HTR-8/SVneo (cell line): Measurements from ENCODE around the gene ZSCAN23.
"Not testable (repeated sequence)": the region's sequence is repeated elsewhere in the genome, so short reads cannot be mapped to it uniquely, and the experiment has no call there.

Source experiments
- DNase-seq: peaks from one replicate; pipeline ENCODE4 v3.0.0; 2011; ENCODE audit warnings: low spot score, mixed read lengths; ENCODE audit not compliant: insufficient read length
- FAIRE-seq: peaks from 2 replicates; lab custom pipeline; 2011; peaks lifted over from hg19 to GRCh38; lab: Jason Lieb, UNC

ZSCAN23 gene

GRCh38 chr6:28443112-28443773, at the start of gene ZSCAN23:
TSS of gene ZSCAN23 (minus strand) at chr6:28443491. CDS start at chr6:28436266, 7,225 bp downstream.
- FAIRE-seq (peak; percentile 95), DNase-seq (peak; percentile 89)

GRCh38 chr6:28491984-28492317, 48.7 kb upstream of the ZSCAN23 start:
- no peak for FAIRE-seq
- DNase-seq: no peak

GRCh38 chr6:28490205-28490890, 47.1 kb upstream of the ZSCAN23 start:
- FAIRE-seq: no peak
- peak; percentile 37 for DNase-seq

GRCh38 chr6:28489366-28490204, 46.3 kb upstream of the ZSCAN23 start:
- DNase-seq (peak; percentile 86), FAIRE-seq (peak; percentile 74)

- FAIRE-seq (no peak), DNase-seq (peak; percentile 28)
Measured at GRCh38 chr6:28488916-28489365, 45.6 kb upstream of the ZSCAN23 start.

- no peak for FAIRE-seq
- no peak for DNase-seq
Measured at GRCh38 chr6:28486988-28487742, 43.9 kb upstream of the ZSCAN23 start.

GRCh38 chr6:28486533-28486932, 43.2 kb upstream of the ZSCAN23 start:
- FAIRE-seq (no peak), DNase-seq (no peak)

- FAIRE-seq: no peak
- DNase-seq: no peak
Measured at GRCh38 chr6:28485482-28485881, 42.2 kb upstream of the ZSCAN23 start.

GRCh38 chr6:28480253-28480932, 37.1 kb upstream of the ZSCAN23 start:
- DNase-seq (no peak), FAIRE-seq (no peak)

GRCh38 chr6:28478518-28478917, 35.2 kb upstream of the ZSCAN23 start:
- FAIRE-seq (no peak), DNase-seq (no peak)

- no peak for FAIRE-seq
- DNase-seq: peak; percentile 62
Measured at GRCh38 chr6:28474441-28475219, 31.3 kb upstream of the ZSCAN23 start.

GRCh38 chr6:28469153-28469745, 26.0 kb upstream of the ZSCAN23 start:
- not testable (repeated sequence) for FAIRE-seq, DNase-seq

GRCh38 chr6:28468056-28468455, 24.8 kb upstream of the ZSCAN23 start:
- FAIRE-seq (no peak), DNase-seq (no peak)

GRCh38 chr6:28462401-28462800, 19.1 kb upstream of the ZSCAN23 start:
- no peak for DNase-seq
- no peak for FAIRE-seq

- FAIRE-seq (no peak), DNase-seq (no peak)
Measured at GRCh38 chr6:28458568-28458967, 15.3 kb upstream of the ZSCAN23 start.

GRCh38 chr6:28449056-28449455, 5.8 kb upstream of the ZSCAN23 start:
- no peak for FAIRE-seq
- DNase-seq: no peak

GRCh38 chr6:28447512-28447906, 4.2 kb upstream of the ZSCAN23 start:
- DNase-seq: not testable (repeated sequence)
- peak; percentile 42 for FAIRE-seq

- no peak for FAIRE-seq
- no peak for DNase-seq
Measured at GRCh38 chr6:28446818-28447511, 3.7 kb upstream of the ZSCAN23 start.
